OCI-LY7 (cell line): ENCODE results near the gene MAL. TPM values are rescaled to one million over a fixed set of nuclear protein-coding genes. Genes with fewer than 3 reads are reported as not detected.

Experiments
- BruUV-seq: library from RNA; stranded (reverse); fragments of 400-500 nt; replicated peaks from 2 replicates; lab custom pipeline; 2021; lab: Mats Ljungman, UMichigan
- CTCF ChIA-PET: fragments of 300-600 bp; sonication (Branson Sonifier 250); formaldehyde crosslinking; loops from one replicate; lab custom pipeline; 2022; ENCODE audit warnings: antibody characterized with exemption; ENCODE audit not compliant: unreplicated experiment; lab: Charles Lee
- POLR2A ChIA-PET: fragments of 300-600 bp; sonication (Branson Sonifier 250); formaldehyde crosslinking; loops from one replicate; lab custom pipeline; 2022; ENCODE audit warnings: antibody characterized with exemption; lab: Charles Lee
- DNase-seq: peaks from one replicate; pipeline ENCODE4 v3.0.0-alpha.2; 2015; ENCODE audit warnings: low spot score
- H2AFZ ChIP-seq: fragments of 200-600 bp; sonication (generic), shearing (Covaris generic); 2 replicates; pipeline ENCODE4 v1.6.1; 2014; ENCODE audit warnings: mild to moderate bottlenecking, antibody characterized with exemption, low read length, moderate library complexity
- H3K27ac ChIP-seq: fragments of 200-600 bp; sonication (generic); 2 replicates; pipeline ENCODE4 v1.5.1; 2014; ENCODE audit warnings: mixed run types, low read depth, mild to moderate bottlenecking, moderate library complexity, low read length, inconsistent platforms; ENCODE audit not compliant: poor library complexity, severe bottlenecking
- H3K36me3 ChIP-seq: fragments of 200-600 bp; sonication (generic); 2 replicates; pipeline ENCODE4 v1.6.1; 2014; ENCODE audit warnings: mild to moderate bottlenecking, antibody characterized with exemption, low read length, moderate library complexity, mixed read lengths; ENCODE audit not compliant: insufficient read depth
- H3K4me1 ChIP-seq: fragments of 200-600 bp; sonication (generic); 2 replicates; pipeline ENCODE4 v1.5.1; 2014; ENCODE audit warnings: mild to moderate bottlenecking, low read length; ENCODE audit not compliant: insufficient read depth, poor library complexity, severe bottlenecking
- H3K4me2 ChIP-seq: fragments of 200-600 bp; sonication (generic); 2 replicates; pipeline ENCODE4 v1.6.1; 2014; ENCODE audit warnings: mild to moderate bottlenecking, low read length
- H3K4me3 ChIP-seq: fragments of 200-600 bp; sonication (generic); 2 replicates; pipeline ENCODE4 v1.5.1; 2014; ENCODE audit warnings: mild to moderate bottlenecking, low read depth, low read length; ENCODE audit not compliant: poor library complexity, severe bottlenecking
- H3K79me2 ChIP-seq: fragments of 200-600 bp; sonication (generic); 2 replicates; pipeline ENCODE4 v1.6.1; 2016; ENCODE audit warnings: low read depth, mild to moderate bottlenecking, low read length, moderate library complexity, mixed read lengths; ENCODE audit not compliant: insufficient read depth
- H3K9me2 ChIP-seq: fragments of 200-600 bp; sonication (generic); 2 replicates; pipeline ENCODE4 v1.6.1; 2016; ENCODE audit warnings: mild to moderate bottlenecking, low read length, mixed read lengths; ENCODE audit not compliant: insufficient read depth
- H3K9me3 ChIP-seq: fragments of 200-600 bp; sonication (generic); 2 replicates; pipeline ENCODE4 v1.6.1; 2014; ENCODE audit warnings: mild to moderate bottlenecking, mixed run types, low read length, mixed read lengths
- H4K20me1 ChIP-seq: fragments of 200-600 bp; sonication (generic); 2 replicates; pipeline ENCODE4 v1.6.1; 2014; ENCODE audit warnings: mild to moderate bottlenecking, antibody characterized with exemption, low read length, moderate library complexity, mixed read lengths; ENCODE audit not compliant: insufficient read depth
- EZH2phosphoT487 ChIP-seq: fragments of 200-600 bp; sonication (generic); IDR thresholded peaks from 2 replicates; pipeline ENCODE4 v1.6.1; 2018; ENCODE audit warnings: low read depth, borderline replicate concordance, mild to moderate bottlenecking, mixed run types, antibody characterized with exemption, low read length, moderate library complexity, mixed read lengths
- intact Hi-C: fragments of 100-400 bp; cut with micrococcal nuclease; formaldehyde crosslinking; loops from one replicate; pipeline ENCODE4 v1.10.0; 2022; ENCODE audit not compliant: unreplicated experiment
- total RNA-seq, 2 experiments: library from RNA; depleted of rRNA in 1 of 2; stranded (reverse); fragments of >200 nt in 1 of 2; shearing (Covaris generic) in 1 of 2; gene quantifications; 2 replicates each; pipeline ENCODE4 v1.2.3, GENCODE V29; 2014 to 2022
- TF ChIP-seq, protein P1 (sequence below): fragments of 200-600 bp; sonication (generic); conservative IDR thresholded peaks from 2 replicates; pipeline ENCODE4 v1.5.1; 2014; ENCODE audit warnings: mild to moderate bottlenecking, antibody characterized with exemption, low read length, moderate library complexity, mixed read lengths

MAL gene
- total RNA-seq, 2 experiments from 2014 or later, result not detected

GRCh38 chr2:94995553-94996304 is 29.8 kb upstream of the MAL start:
- ChIA-PET CTCF (no interaction called here), POLR2A (interaction anchor here (1.0 kb wide), 1 partner anchor 13 kb away, joined by 3 read pairs; no protein-coding TSS in a partner anchor)
- Histone ChIP-seq H3K9me2 (no peaks in the 10 kb centered on the region), H3K9me3 (no peaks in the 10 kb centered on the region), H2AFZ (no peak overlapping the region), H3K4me1 (no peaks in the 10 kb centered on the region), H3K4me2 (no peak overlapping the region), H3K27ac (no peak overlapping the region), H3K36me3 (no peaks in the 10 kb centered on the region), H4K20me1 (no peaks in the 10 kb centered on the region), H3K4me3 (no peak overlapping the region), H3K79me2 (no peaks in the 10 kb centered on the region)
- BruUV-seq, result no TSS peak
- no peak for DNase-seq
- TF ChIP-seq, protein P1, sequence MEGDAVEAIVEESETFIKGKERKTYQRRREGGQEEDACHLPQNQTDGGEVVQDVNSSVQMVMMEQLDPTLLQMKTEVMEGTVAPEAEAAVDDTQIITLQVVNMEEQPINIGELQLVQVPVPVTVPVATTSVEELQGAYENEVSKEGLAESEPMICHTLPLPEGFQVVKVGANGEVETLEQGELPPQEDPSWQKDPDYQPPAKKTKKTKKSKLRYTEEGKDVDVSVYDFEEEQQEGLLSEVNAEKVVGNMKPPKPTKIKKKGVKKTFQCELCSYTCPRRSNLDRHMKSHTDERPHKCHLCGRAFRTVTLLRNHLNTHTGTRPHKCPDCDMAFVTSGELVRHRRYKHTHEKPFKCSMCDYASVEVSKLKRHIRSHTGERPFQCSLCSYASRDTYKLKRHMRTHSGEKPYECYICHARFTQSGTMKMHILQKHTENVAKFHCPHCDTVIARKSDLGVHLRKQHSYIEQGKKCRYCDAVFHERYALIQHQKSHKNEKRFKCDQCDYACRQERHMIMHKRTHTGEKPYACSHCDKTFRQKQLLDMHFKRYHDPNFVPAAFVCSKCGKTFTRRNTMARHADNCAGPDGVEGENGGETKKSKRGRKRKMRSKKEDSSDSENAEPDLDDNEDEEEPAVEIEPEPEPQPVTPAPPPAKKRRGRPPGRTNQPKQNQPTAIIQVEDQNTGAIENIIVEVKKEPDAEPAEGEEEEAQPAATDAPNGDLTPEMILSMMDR, result no peak
- TF ChIP-seq EZH2phosphoT487, result no peak
- intact Hi-C loops, result no loop called here

GRCh38 chr2:94996305-94997100 is 29.0 kb upstream of the MAL start:
- H3K79me2 ChIP-seq, result no peaks in the 10 kb centered on the region
- H3K4me1 ChIP-seq, result no peaks in the 10 kb centered on the region
- no peak overlapping the region for H3K4me3 ChIP-seq
- no peak for DNase-seq
- BruUV-seq, result no TSS peak
- TF ChIP-seq, protein P1, result no peak
- no peak for TF ChIP-seq EZH2phosphoT487
- H3K4me2 ChIP-seq, result no peak overlapping the region
- H3K36me3 ChIP-seq, result no peaks in the 10 kb centered on the region
- no peaks in the 10 kb centered on the region for H3K9me3 ChIP-seq
- CTCF ChIA-PET, result no interaction called here
- no peaks in the 10 kb centered on the region for H3K9me2 ChIP-seq
- intact Hi-C loops, result no loop called here
- POLR2A ChIA-PET, result no interaction called here
- no peak overlapping the region for H2AFZ ChIP-seq
- no peaks in the 10 kb centered on the region for H4K20me1 ChIP-seq
- no peak overlapping the region for H3K27ac ChIP-seq
